HL-60 (cell line): ENCODE measurements around the gene SCGB3A1.

Experiments
- CTCF ChIP-seq: IDR thresholded peaks from one replicate; pipeline ENCODE4 v1.5.1; 2011; ENCODE audit warnings: low read length, control low read depth, inconsistent platforms; ENCODE audit not compliant: insufficient read depth
- GABPA ChIP-seq: IDR thresholded peaks from 2 replicates; pipeline ENCODE4 v1.6.1; 2012; ENCODE audit warnings: low read depth
- POLR2AphosphoS5 ChIP-seq: IDR thresholded peaks from 2 replicates; pipeline ENCODE4 v1.6.1; 2012; ENCODE audit warnings: low read depth
- REST ChIP-seq: IDR thresholded peaks from 2 replicates; pipeline ENCODE4 v1.6.1; 2012; ENCODE audit warnings: low read depth; ENCODE audit not compliant: insufficient replicate concordance

- TF ChIP-seq CTCF = no peak
- TF ChIP-seq POLR2AphosphoS5 = no peak
- no peak for TF ChIP-seq GABPA
- no peak for TF ChIP-seq REST
These were observed 46.1 kb downstream of the SCGB3A1 start for GRCh38 chr5:180545248-180545647.
